Fibroblast of lung (primary cell): Measurements from ENCODE around the gene AHCYL2.
"Not testable (repeated sequence)": the region's sequence is repeated elsewhere in the genome, so short reads cannot be mapped to it uniquely, and the experiment has no call there.

Source experiments
- CTCF ChIP-seq, 2 donors: IDR thresholded peaks in 1 of 2; conservative IDR thresholded peaks in 1 of 2; 1 replicate in 1 of 2; 2 replicates in 1 of 2; pipeline ENCODE4 v1.5.1; 2011 to 2012; ENCODE audit warnings: low read length in 2 of 2, control low read depth in 1 of 2, inconsistent platforms in 1 of 2, low read depth in 1 of 2, mild to moderate bottlenecking in 1 of 2
- EZH2 ChIP-seq: IDR thresholded peaks from 2 replicates; pipeline ENCODE4 v1.5.1; 2012; ENCODE audit warnings: low read length, control low read depth, mild to moderate bottlenecking; ENCODE audit errors: missing control alignments

- not testable (repeated sequence) for TF ChIP-seq EZH2; CTCF (conservative IDR thresholded peaks at IDR 0.05 in 1 of 2, IDR thresholded peaks at IDR 0.05 in 1 of 2; ENCODE audit: low read depth in 1 of 2, low read length in 2 of 2)
Observed at GRCh38 chr7:129216821-129217416, 7.9 kb upstream of the AHCYL2 start.
